Peyer's patch (tissue), 4 donors: Measurements from ENCODE around the gene MYO1B. TPM values are rescaled to one million over a fixed set of nuclear protein-coding genes. Genes with fewer than 3 reads are reported as not detected.

ENCODE experiments used
- DNase-seq, 3 donors: peaks; one replicate each; pipeline ENCODE4 v3.0.0-alpha.2; 2017 to 2019
- H3K27ac ChIP-seq, 4 donors: fragments of 200-600 bp; sonication (generic); one replicate each; pipeline ENCODE4 v1.5.1; 2016 to 2019
- H3K27me3 ChIP-seq, 2 donors: fragments of 200-600 bp; sonication (generic); one replicate each; pipeline ENCODE4 v1.5.1; 2019
- H3K36me3 ChIP-seq, 3 donors: fragments of 200-600 bp; sonication (generic); one replicate each; pipeline ENCODE4 v1.5.1; 2016 to 2019
- H3K4me1 ChIP-seq, 4 donors: fragments of 200-600 bp; sonication (generic); one replicate each; pipeline ENCODE4 v1.5.1; 2016 to 2019
- H3K4me3 ChIP-seq, 4 donors: fragments of 200-600 bp; sonication (generic); 1 replicate in 3 of 4; 2 replicates in 1 of 4; pipeline ENCODE4 v1.5.1; 2016 to 2019; ENCODE audit warnings: mild to moderate bottlenecking in 1 of 4
- H3K9me3 ChIP-seq, 4 donors: fragments of 200-600 bp; sonication (generic); one replicate each; pipeline ENCODE4 v1.5.1; 2016 to 2019; ENCODE audit warnings: mild to moderate bottlenecking in 1 of 4
- POLR2A ChIP-seq, 2 donors: fragments of 450-650 bp; IDR thresholded peaks; one replicate each; pipeline ENCODE4 v1.5.1; 2017; ENCODE audit warnings: antibody characterized with exemption in 2 of 2, mild to moderate bottlenecking in 2 of 2, moderate library complexity in 2 of 2
- total RNA-seq, 4 donors: library from RNA; depleted of rRNA; stranded (reverse); fragments of >200 nt; gene quantifications; one replicate each; pipeline ENCODE4 v1.1.0, GENCODE V29; 2016
- TF ChIP-seq, protein P1 (sequence below), 6 experiments: fragments of 450-650 bp in 4 of 6; fragments of 200-600 bp in 2 of 6; sonication (generic) in 1 of 6; IDR thresholded peaks; one replicate each; pipeline ENCODE4 v1.5.1; 2017 to 2019; ENCODE audit warnings: antibody characterized with exemption in 6 of 6, mild to moderate bottlenecking in 3 of 6, moderate library complexity in 1 of 6

The MYO1B gene
- total RNA-seq, 4 donors from 2014 or later, result 13.1 to 25.5 (median 19.4) TPM

DNA sequence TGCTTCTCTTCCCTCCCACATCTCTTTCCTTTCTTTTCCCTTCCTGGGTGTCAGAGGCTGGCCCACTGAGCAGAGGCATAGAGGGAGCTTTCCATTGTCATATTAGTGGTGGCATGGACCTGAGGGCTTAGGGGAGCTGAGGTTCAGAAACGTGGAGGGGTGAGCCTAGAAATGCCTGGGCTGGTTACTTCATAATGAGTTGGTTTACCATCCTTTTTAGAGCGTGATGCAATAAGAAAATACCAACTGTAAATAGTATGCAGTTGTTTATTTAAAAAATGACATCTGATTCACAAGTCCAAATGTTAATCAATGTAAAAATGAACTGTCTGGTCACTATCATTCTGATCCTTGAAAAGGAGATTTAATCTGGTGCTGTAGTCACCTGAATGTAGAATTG is 46.3 kb downstream of the MYO1B start:
- H3K27me3 ChIP-seq, result no peaks in the 10 kb centered on the region
- H3K27ac ChIP-seq, result no peak overlapping the region
- no peaks in the 10 kb centered on the region for H3K36me3 ChIP-seq
- no peaks in the 10 kb centered on the region for H3K9me3 ChIP-seq
- no peaks in the 10 kb centered on the region for H3K4me1 ChIP-seq
- no peak for DNase-seq
- no peak overlapping the region for H3K4me3 ChIP-seq
- no peak for TF ChIP-seq POLR2A (IDR thresholded peaks at IDR 0.05)
- TF ChIP-seq, protein P1, sequence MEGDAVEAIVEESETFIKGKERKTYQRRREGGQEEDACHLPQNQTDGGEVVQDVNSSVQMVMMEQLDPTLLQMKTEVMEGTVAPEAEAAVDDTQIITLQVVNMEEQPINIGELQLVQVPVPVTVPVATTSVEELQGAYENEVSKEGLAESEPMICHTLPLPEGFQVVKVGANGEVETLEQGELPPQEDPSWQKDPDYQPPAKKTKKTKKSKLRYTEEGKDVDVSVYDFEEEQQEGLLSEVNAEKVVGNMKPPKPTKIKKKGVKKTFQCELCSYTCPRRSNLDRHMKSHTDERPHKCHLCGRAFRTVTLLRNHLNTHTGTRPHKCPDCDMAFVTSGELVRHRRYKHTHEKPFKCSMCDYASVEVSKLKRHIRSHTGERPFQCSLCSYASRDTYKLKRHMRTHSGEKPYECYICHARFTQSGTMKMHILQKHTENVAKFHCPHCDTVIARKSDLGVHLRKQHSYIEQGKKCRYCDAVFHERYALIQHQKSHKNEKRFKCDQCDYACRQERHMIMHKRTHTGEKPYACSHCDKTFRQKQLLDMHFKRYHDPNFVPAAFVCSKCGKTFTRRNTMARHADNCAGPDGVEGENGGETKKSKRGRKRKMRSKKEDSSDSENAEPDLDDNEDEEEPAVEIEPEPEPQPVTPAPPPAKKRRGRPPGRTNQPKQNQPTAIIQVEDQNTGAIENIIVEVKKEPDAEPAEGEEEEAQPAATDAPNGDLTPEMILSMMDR (IDR thresholded peaks at IDR 0.05), result no peak

DNA sequence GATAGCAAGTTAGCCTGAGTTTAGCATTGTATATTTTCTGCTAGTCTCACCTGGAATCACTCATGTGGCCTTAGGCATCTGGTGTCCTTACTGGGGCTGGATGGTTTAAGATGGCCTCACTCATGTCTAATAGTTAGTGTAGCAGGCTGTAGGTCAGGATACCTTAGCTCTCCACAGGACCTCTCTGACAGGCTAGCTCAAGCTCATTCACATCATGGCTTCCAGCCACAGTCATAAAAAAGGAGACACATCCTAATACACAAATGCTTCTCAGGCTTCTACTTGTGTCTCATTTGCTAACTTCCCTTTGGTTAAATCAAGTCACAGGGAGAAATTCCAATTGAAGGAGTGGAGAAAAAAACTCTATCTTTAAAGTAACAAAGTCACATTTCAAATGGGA is 47.7 kb downstream of the MYO1B start:
- no peaks in the 10 kb centered on the region for H3K27me3 ChIP-seq
- TF ChIP-seq, protein P1 (IDR thresholded peaks at IDR 0.05), result no peak
- no peak for TF ChIP-seq POLR2A (IDR thresholded peaks at IDR 0.05)
- DNase-seq, result no peak
- no peaks in the 10 kb centered on the region for H3K4me1 ChIP-seq
- no peak overlapping the region for H3K4me3 ChIP-seq
- no peaks in the 10 kb centered on the region for H3K9me3 ChIP-seq
- no peaks in the 10 kb centered on the region for H3K36me3 ChIP-seq
- no peak overlapping the region for H3K27ac ChIP-seq

DNA sequence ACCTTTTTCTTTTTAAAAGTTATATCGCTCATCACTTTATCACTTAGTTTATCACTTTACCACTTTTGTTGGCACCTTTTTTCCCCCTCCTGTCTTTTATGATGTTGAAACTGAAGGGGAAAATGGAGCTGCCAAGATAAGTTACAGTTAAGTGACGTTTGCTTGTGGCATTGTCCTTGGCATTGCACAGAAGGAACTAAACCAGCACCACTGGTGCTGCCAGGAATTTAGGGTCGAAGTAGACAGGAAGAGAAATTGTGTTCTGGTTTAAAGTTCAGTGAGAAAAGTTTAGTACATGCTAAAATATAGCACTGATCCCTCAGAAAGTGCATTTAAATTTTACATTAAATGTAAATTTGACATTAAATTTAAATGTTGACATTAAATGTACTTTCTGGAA is 49.9 kb downstream of the MYO1B start:
- H3K9me3 ChIP-seq, result no peaks in the 10 kb centered on the region

DNA sequence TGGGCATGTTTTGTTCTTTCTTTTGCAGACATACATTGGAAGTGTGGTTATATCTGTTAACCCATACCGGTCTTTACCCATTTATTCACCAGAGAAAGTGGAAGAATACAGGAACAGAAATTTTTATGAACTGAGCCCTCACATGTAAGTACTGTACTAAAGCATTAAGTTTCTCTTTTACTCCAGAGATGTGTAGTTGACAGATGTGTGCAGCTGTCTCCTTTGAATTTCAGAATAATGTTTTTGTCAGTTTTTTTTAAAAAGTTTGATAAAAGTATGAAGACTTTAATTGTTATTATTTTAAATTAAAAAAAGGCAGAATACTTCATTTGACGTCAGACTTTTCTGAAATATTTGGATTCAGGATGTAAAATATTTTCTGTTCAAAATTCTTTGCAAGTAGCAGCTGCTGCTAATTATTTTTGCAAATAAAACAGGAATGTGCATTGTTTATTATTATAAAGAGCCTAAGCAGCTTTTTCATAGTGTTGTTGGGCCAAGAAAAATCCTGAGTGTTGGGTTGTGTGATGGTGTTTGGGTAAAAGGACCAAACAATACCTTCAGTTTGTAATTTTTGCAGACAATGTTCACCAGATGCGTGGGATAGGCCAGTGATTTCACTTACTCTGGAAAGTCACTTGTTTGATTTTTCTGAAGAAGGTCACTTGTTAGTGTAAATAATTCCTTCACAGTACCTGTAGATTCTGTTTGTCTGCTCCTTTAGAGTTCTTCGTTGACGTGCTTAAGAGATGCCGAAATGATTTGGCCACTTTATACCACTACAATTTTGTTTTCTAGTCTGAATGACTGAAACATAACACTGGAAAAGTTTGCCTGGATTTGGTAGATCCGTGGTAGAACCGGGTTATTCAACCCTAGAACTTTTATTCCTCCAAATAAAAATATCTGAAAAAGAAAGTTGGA is 51.1 kb downstream of the MYO1B start:
- H3K4me1 ChIP-seq, result no peaks in the 10 kb centered on the region
- no peak for DNase-seq
- H3K36me3 ChIP-seq, result no peaks in the 10 kb centered on the region
- H3K4me3 ChIP-seq, result no peak overlapping the region
- H3K27me3 ChIP-seq, result no peaks in the 10 kb centered on the region
- no peaks in the 10 kb centered on the region for H3K9me3 ChIP-seq
- no peak overlapping the region for H3K27ac ChIP-seq
- TF ChIP-seq, protein P1 (IDR thresholded peaks at IDR 0.05), result no peak
- TF ChIP-seq POLR2A (IDR thresholded peaks at IDR 0.05), result no peak

More for the DNA sequence above, 49.9 kb downstream of the MYO1B start:
- no peak for DNase-seq
- H3K4me1 ChIP-seq, result no peaks in the 10 kb centered on the region
- no peaks in the 10 kb centered on the region for H3K36me3 ChIP-seq
- H3K27me3 ChIP-seq, result no peaks in the 10 kb centered on the region
- H3K27ac ChIP-seq, result no peak overlapping the region
- H3K4me3 ChIP-seq, result no peak overlapping the region
- no peak for TF ChIP-seq POLR2A (IDR thresholded peaks at IDR 0.05)
- TF ChIP-seq, protein P1 (IDR thresholded peaks at IDR 0.05), result no peak

DNA sequence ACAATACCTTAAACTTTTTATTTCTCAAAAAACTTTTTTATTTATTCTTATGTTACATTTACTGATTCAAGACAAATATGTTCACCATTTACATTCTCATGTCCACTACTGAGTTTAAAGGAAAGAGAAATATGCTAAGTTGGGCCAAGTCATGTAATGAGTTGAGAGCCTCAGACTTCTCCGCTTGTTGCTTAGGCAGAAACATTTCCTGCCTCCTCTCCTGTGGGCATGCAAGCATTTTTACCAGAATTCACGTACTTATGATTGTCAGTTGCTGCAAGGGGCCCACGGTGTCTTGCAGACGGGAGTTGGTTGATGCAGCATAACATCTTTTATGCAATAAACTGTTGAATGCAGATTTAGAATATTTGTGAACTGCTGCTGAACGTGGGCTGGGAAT is 51.8 kb downstream of the MYO1B start:
- no peak overlapping the region for H3K4me3 ChIP-seq
- H3K36me3 ChIP-seq, result no peaks in the 10 kb centered on the region
- TF ChIP-seq POLR2A (IDR thresholded peaks at IDR 0.05), result no peak
- TF ChIP-seq, protein P1 (IDR thresholded peaks at IDR 0.05), result no peak
- no peaks in the 10 kb centered on the region for H3K27me3 ChIP-seq
- H3K9me3 ChIP-seq, result no peaks in the 10 kb centered on the region
- H3K4me1 ChIP-seq, result no peaks in the 10 kb centered on the region
- no peak for DNase-seq
- no peak overlapping the region for H3K27ac ChIP-seq
